Measurements from ENCODE around the gene IL1R1.

DNA sequence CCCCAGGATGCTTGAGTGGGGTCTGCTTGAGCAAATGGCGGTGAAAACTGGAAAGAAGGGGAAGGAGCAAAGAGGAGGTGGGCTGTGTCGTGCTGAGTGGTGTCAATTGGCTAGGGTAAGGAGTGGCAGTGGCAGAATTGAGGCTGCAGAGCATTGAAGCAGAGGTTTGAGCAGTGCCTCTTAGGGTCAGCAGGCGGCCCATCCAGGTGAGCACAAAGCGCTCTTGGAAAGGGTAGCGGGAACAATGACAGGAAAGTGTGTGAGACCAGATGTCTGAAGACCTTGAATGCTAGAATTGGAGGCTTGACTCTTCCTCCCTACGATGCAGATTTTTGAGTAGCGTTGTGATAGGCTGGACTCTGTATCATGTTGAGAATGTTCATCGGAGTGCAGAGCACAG is 39.3 kb upstream of the IL1R1 start:
- TF ChIP-seq, protein P1, sequence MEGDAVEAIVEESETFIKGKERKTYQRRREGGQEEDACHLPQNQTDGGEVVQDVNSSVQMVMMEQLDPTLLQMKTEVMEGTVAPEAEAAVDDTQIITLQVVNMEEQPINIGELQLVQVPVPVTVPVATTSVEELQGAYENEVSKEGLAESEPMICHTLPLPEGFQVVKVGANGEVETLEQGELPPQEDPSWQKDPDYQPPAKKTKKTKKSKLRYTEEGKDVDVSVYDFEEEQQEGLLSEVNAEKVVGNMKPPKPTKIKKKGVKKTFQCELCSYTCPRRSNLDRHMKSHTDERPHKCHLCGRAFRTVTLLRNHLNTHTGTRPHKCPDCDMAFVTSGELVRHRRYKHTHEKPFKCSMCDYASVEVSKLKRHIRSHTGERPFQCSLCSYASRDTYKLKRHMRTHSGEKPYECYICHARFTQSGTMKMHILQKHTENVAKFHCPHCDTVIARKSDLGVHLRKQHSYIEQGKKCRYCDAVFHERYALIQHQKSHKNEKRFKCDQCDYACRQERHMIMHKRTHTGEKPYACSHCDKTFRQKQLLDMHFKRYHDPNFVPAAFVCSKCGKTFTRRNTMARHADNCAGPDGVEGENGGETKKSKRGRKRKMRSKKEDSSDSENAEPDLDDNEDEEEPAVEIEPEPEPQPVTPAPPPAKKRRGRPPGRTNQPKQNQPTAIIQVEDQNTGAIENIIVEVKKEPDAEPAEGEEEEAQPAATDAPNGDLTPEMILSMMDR (IDR thresholded peaks at IDR 0.05) = no peak
- TF ChIP-seq POLR2AphosphoS5 (IDR thresholded peaks at IDR 0.05) = no peak
- TF ChIP-seq POLR2A (IDR thresholded peaks at IDR 0.05; ENCODE audit: low read depth) = no peak

Data from esophagus muscularis mucosa (tissue), 3 donors.